GM21360 (cell line): ENCODE results near the gene SOCS6.
A peak's percentile ranks its signal among the peaks of the same experiment; 100 is the strongest.
"Not testable (repeated sequence)": the region's sequence is repeated elsewhere in the genome, so short reads cannot be mapped to it uniquely, and the experiment has no call there.

Experiments used
- ATAC-seq: cut with Tn5 transposase; IDR thresholded peaks from one replicate; pipeline ENCODE4 v1.9.1; 2021; ENCODE audit warnings: mild to moderate bottlenecking, moderate library complexity; ENCODE audit not compliant: unreplicated experiment

The SOCS6 gene

GRCh38 chr18:70288851-70289328, at the start of gene SOCS6:
Gene SOCS6 (plus strand): TSS chr18:70289045. CDS start chr18:70324669, 35,624 bp downstream.
- ATAC-seq, result peak; percentile 70

GRCh38 chr18:70243131-70243929, 45.5 kb upstream of the SOCS6 start:
- ATAC-seq, result no peak

GRCh38 chr18:70246061-70246466, 42.8 kb upstream of the SOCS6 start:
- ATAC-seq, result no peak

GRCh38 chr18:70249118-70249517, 39.7 kb upstream of the SOCS6 start:
- ATAC-seq, result no peak

GRCh38 chr18:70249861-70250260, 39.0 kb upstream of the SOCS6 start:
- not testable (repeated sequence) for ATAC-seq

GRCh38 chr18:70250781-70251180, 38.1 kb upstream of the SOCS6 start:
- ATAC-seq, result no peak

GRCh38 chr18:70256184-70256583, 32.7 kb upstream of the SOCS6 start:
- no peak for ATAC-seq

- ATAC-seq, result no peak
Measured at GRCh38 chr18:70256994-70257393, 31.9 kb upstream of the SOCS6 start.

- ATAC-seq, result no peak
Measured at GRCh38 chr18:70258243-70258642, 30.6 kb upstream of the SOCS6 start.

GRCh38 chr18:70260683-70261082, 28.2 kb upstream of the SOCS6 start:
- no peak for ATAC-seq

GRCh38 chr18:70261141-70261788, 27.6 kb upstream of the SOCS6 start:
- ATAC-seq, result no peak

GRCh38 chr18:70263336-70263735, 25.5 kb upstream of the SOCS6 start:
- no peak for ATAC-seq

- no peak for ATAC-seq
Measured at GRCh38 chr18:70271742-70272141, 17.1 kb upstream of the SOCS6 start.

- no peak for ATAC-seq
Measured at GRCh38 chr18:70273021-70273420, 15.8 kb upstream of the SOCS6 start.

GRCh38 chr18:70276416-70277191, 12.2 kb upstream of the SOCS6 start:
- no peak for ATAC-seq

- ATAC-seq, result no peak
Measured at GRCh38 chr18:70279470-70279869, 9.4 kb upstream of the SOCS6 start.

- ATAC-seq, result no peak
Measured at GRCh38 chr18:70280007-70280925, 8.6 kb upstream of the SOCS6 start.

GRCh38 chr18:70284976-70285620, 3.7 kb upstream of the SOCS6 start:
- no peak for ATAC-seq

GRCh38 chr18:70287731-70288130, 1.1 kb upstream of the SOCS6 start:
- ATAC-seq, result no peak
